IMR-90 (cell line): Measurements from ENCODE around the gene CNPY3. TPM values are rescaled to one million over a fixed set of nuclear protein-coding genes. Genes with fewer than 3 reads are reported as not detected.

Experiments used
- ATAC-seq: fragments of 200-7000 bp; cut with Tn5 transposase; 2 replicates; pipeline ENCODE4 v1.9.1; 2020; ENCODE audit warnings: low read depth, mild to moderate bottlenecking, moderate library complexity
- BruUV-seq: library from RNA; stranded (reverse); fragments of 400-500 nt; replicated peaks from 2 replicates; lab custom pipeline; 2021; lab: Mats Ljungman, UMichigan
- CTCF ChIA-PET: fragments of 300-600 bp; formaldehyde crosslinking; extraction: SDS; loops from one replicate; lab custom pipeline; 2021; ENCODE audit warnings: antibody characterized with exemption; lab: Yijun Ruan, JAX
- POLR2A ChIA-PET: fragments of 300-600 bp; sonication (Branson Sonifier 250); formaldehyde crosslinking; loops from one replicate; lab custom pipeline; 2022; ENCODE audit warnings: antibody characterized with exemption; ENCODE audit not compliant: unreplicated experiment; lab: Charles Lee
- DNase-seq: peaks from one replicate; pipeline ENCODE4 v3.0.0; 2013
- H2AFZ ChIP-seq: replicated peaks from 2 replicates; pipeline ENCODE3; 2013; ENCODE audit warnings: low read length, mild to moderate bottlenecking; ENCODE audit not compliant: poor library complexity
- H2AK5ac ChIP-seq: 2 replicates; pipeline ENCODE4 v1.6.1; 2013; ENCODE audit warnings: low read depth, low read length, inconsistent platforms
- H2AK9ac ChIP-seq: replicated peaks from 2 replicates; pipeline ENCODE3; 2013; ENCODE audit warnings: mild to moderate bottlenecking, low read depth, low read length, moderate library complexity; ENCODE audit not compliant: poor library complexity
- H2BK120ac ChIP-seq: 2 replicates; pipeline ENCODE4 v1.6.1; 2013; ENCODE audit warnings: low read depth, low read length, inconsistent platforms
- H2BK15ac ChIP-seq: 3 replicates; pipeline ENCODE4 v1.6.1; 2013; ENCODE audit warnings: low read depth, low read length, inconsistent platforms
- H2BK20ac ChIP-seq: 2 replicates; pipeline ENCODE4 v1.6.1; 2013; ENCODE audit warnings: low read depth, mild to moderate bottlenecking, inconsistent platforms, low read length, moderate library complexity
- H2BK5ac ChIP-seq: 2 replicates; pipeline ENCODE4 v1.6.1; 2013; ENCODE audit warnings: mild to moderate bottlenecking, low read depth, low read length, inconsistent platforms; ENCODE audit not compliant: poor library complexity, severe bottlenecking
- H3K14ac ChIP-seq: replicated peaks from 2 replicates; pipeline ENCODE4 v1.6.1; 2013; ENCODE audit warnings: low read depth, low read length, inconsistent platforms
- H3K18ac ChIP-seq: 2 replicates; pipeline ENCODE4 v1.6.1; 2013; ENCODE audit warnings: low read depth, low read length, control low read depth
- H3K23ac ChIP-seq: 2 replicates; pipeline ENCODE4 v1.6.1; 2013; ENCODE audit warnings: low read depth, low read length, inconsistent platforms
- H3K27ac ChIP-seq: 2 replicates; pipeline ENCODE4 v1.5.1; 2013; ENCODE audit warnings: mild to moderate bottlenecking, control low read depth, low read length; ENCODE audit not compliant: insufficient read depth
- H3K27me3 ChIP-seq: 2 replicates; pipeline ENCODE4 v1.6.1; 2013; ENCODE audit warnings: low read length; ENCODE audit not compliant: control insufficient read depth, insufficient read depth
- H3K36me3 ChIP-seq: 2 replicates; pipeline ENCODE4 v1.6.1; 2013; ENCODE audit warnings: low read length, mixed read lengths; ENCODE audit not compliant: control insufficient read depth, insufficient read depth
- H3K4ac ChIP-seq: 2 replicates; pipeline ENCODE4 v1.6.1; 2013; ENCODE audit warnings: low read depth, low read length, inconsistent platforms
- H3K4me1 ChIP-seq: 2 replicates; pipeline ENCODE4 v1.6.1; 2013; ENCODE audit warnings: low read length, mixed read lengths; ENCODE audit not compliant: control insufficient read depth, insufficient read depth
- H3K4me2 ChIP-seq: 2 replicates; pipeline ENCODE4 v1.6.1; 2013; ENCODE audit warnings: low read depth, mild to moderate bottlenecking, control low read depth, low read length, moderate library complexity
- H3K4me3 ChIP-seq: 2 replicates; pipeline ENCODE4 v1.5.1; 2013; ENCODE audit warnings: low read depth, mild to moderate bottlenecking, control low read depth, low read length, moderate library complexity; ENCODE audit not compliant: insufficient read depth
- H3K56ac ChIP-seq: 2 replicates; pipeline ENCODE4 v1.6.1; 2013; ENCODE audit warnings: low read length, inconsistent platforms; ENCODE audit not compliant: insufficient read depth; ENCODE audit errors: extremely low read depth
- H3K79me1 ChIP-seq, 2 experiments: 2 replicates each; pipeline ENCODE4 v1.6.1; 2013; ENCODE audit warnings: low read length in 2 of 2, inconsistent platforms in 1 of 2, low read depth in 1 of 2
- H3K9ac ChIP-seq: 2 replicates; pipeline ENCODE4 v1.6.1; 2013; ENCODE audit warnings: low read depth, low read length, control low read depth
- H3K9me1 ChIP-seq: 2 replicates; pipeline ENCODE4 v1.6.1; 2013; ENCODE audit warnings: low read length, inconsistent platforms; ENCODE audit not compliant: insufficient read depth
- H3K9me3 ChIP-seq: 2 replicates; pipeline ENCODE4 v1.6.1; 2013; ENCODE audit warnings: low read length; ENCODE audit not compliant: control insufficient read depth, insufficient read depth
- H4K20me1 ChIP-seq: 2 replicates; pipeline ENCODE4 v1.6.1; 2013; ENCODE audit warnings: low read length, inconsistent platforms; ENCODE audit not compliant: insufficient read depth
- H4K5ac ChIP-seq: 2 replicates; pipeline ENCODE4 v1.6.1; 2013; ENCODE audit warnings: mild to moderate bottlenecking, low read depth, low read length, control low read depth
- H4K8ac ChIP-seq, 2 experiments: 2 replicates each; pipeline ENCODE4 v1.6.1; 2013; ENCODE audit warnings: low read depth in 2 of 2, low read length in 2 of 2, control low read depth in 1 of 2, inconsistent platforms in 1 of 2
- H4K91ac ChIP-seq: 2 replicates; pipeline ENCODE4 v1.6.1; 2013; ENCODE audit warnings: low read depth, low read length, inconsistent platforms; ENCODE audit not compliant: insufficient read depth
- BHLHE40 ChIP-seq: fragments of 150-350 bp; IDR thresholded peaks from 2 replicates; pipeline ENCODE4 v1.6.1; 2016; ENCODE audit warnings: mild to moderate bottlenecking, low read depth, low read length
- CEBPB ChIP-seq: IDR thresholded peaks from 2 replicates; pipeline ENCODE4 v1.6.1; 2012; ENCODE audit warnings: low read depth, low read length, improper control_type of control experiment
- ELK1 ChIP-seq: fragments of 150-350 bp; IDR thresholded peaks from 2 replicates; pipeline ENCODE4 v1.6.1; 2016; ENCODE audit warnings: low read depth, mild to moderate bottlenecking, low read length, moderate library complexity, borderline replicate concordance
- FOS ChIP-seq: fragments of 150-350 bp; IDR thresholded peaks from 2 replicates; pipeline ENCODE4 v1.6.1; 2016; ENCODE audit warnings: low read depth, low read length
- MAFK ChIP-seq: IDR thresholded peaks from 2 replicates; pipeline ENCODE4 v1.6.1; 2012; ENCODE audit warnings: low read depth, low read length, improper control_type of control experiment
- MAZ ChIP-seq: IDR thresholded peaks from 2 replicates; pipeline ENCODE4 v1.6.1; 2012; ENCODE audit warnings: low read depth, mild to moderate bottlenecking, low read length, improper control_type of control experiment, moderate library complexity, borderline replicate concordance
- MXI1 ChIP-seq: IDR thresholded peaks from 2 replicates; pipeline ENCODE4 v1.6.1; 2012; ENCODE audit warnings: low read depth, mild to moderate bottlenecking, low read length, moderate library complexity, borderline replicate concordance
- RAD21 ChIP-seq: IDR thresholded peaks from 2 replicates; pipeline ENCODE4 v1.6.1; 2012; ENCODE audit warnings: low read length, improper control_type of control experiment
- RCOR1 ChIP-seq: IDR thresholded peaks from 2 replicates; pipeline ENCODE4 v1.6.1; 2012; ENCODE audit warnings: mild to moderate bottlenecking, low read length, improper control_type of control experiment; ENCODE audit not compliant: insufficient replicate concordance
- RFX5 ChIP-seq: IDR thresholded peaks from 2 replicates; pipeline ENCODE4 v1.8.0; 2012; ENCODE audit warnings: low read depth, mild to moderate bottlenecking, low read length, moderate library complexity
- SMC3 ChIP-seq: fragments of 150-350 bp; IDR thresholded peaks from 2 replicates; pipeline ENCODE4 v1.6.1; 2016; ENCODE audit warnings: low read depth, mild to moderate bottlenecking, antibody characterized with exemption, low read length, moderate library complexity
- WGBS, 2 experiments: methylation state at CpG; one replicate each; pipeline versions ENCODE4 v1.1.5 to v1.1.7; 2013; ENCODE audit warnings: missing lambda C conversion rate in 2 of 2; ENCODE audit not compliant: insufficient read length in 1 of 2; ENCODE audit errors: extremely low coverage in 2 of 2; 5-methylcytosine and 5-hydroxymethylcytosine counted together
- dilution Hi-C: fragments of 300-500 bp; cut with HindIII; formaldehyde crosslinking; loops from one replicate; pipeline ENCODE4 v1.14.3; 2018; ENCODE audit warnings: low sequenced_read_pairs; ENCODE audit not compliant: unreplicated experiment
- in situ Hi-C: fragments of 300-500 bp; cut with MboI; formaldehyde crosslinking; loops from 3 replicates; pipeline ENCODE4 v1.14.3; 2019; ENCODE audit warnings: low sequenced_read_pairs, inconsistent platforms, mixed read lengths
- intact Hi-C: fragments of 100-400 bp; cut with micrococcal nuclease; formaldehyde crosslinking; loops from 2 replicates; pipeline ENCODE4 v1.10.0; 2022
- polyA plus RNA-seq, 3 experiments: library from polyadenylated mRNA; depleted of rRNA; stranded (reverse); fragments of >200 nt; gene quantifications; 2 replicates each; pipeline ENCODE4 v1.2.3, GENCODE V29; 2012; ENCODE audit warnings: low replicate concordance in 1 of 3
- total RNA-seq: library from RNA; depleted of rRNA; stranded (reverse); fragments of >200 nt; gene quantifications from 2 replicates; pipeline ENCODE4 v1.2.3, GENCODE V29; 2012
- TF ChIP-seq, protein P1 (sequence below): fragments of 150-350 bp; IDR thresholded peaks from 2 replicates; pipeline ENCODE4 v1.6.1; 2017; ENCODE audit warnings: mild to moderate bottlenecking, antibody characterized with exemption, low read length, low read depth

CNPY3 gene
- total and polyA plus RNA-seq, 2 of the 4 experiments (the other 2 are of a cell fraction), result 13.3 to 39.2 TPM

GRCh38 chr6:42969431-42969830 is 40.2 kb downstream of the CNPY3 start:
- peaks cover 29% of the 10 kb centered on the region for H3K9me1 ChIP-seq
- H3K27me3 ChIP-seq, result no peaks in the 10 kb centered on the region
- H2AK9ac ChIP-seq, result no peak overlapping the region
- CTCF ChIA-PET, result no interaction called here
- H3K27ac ChIP-seq, result no peak overlapping the region
- H3K4me3 ChIP-seq, result no peak overlapping the region
- WGBS, 2 experiments, result no CpG with 5 or more reads among the region's 2 CpGs
- peaks cover 4 to 32% of the 10 kb centered on the region in 2 experiments; a peak in 3 of 4 replicates for H3K79me1 ChIP-seq
- DNase-seq (no peak), ATAC-seq (no peak)
- no peak overlapping the region for H2AK5ac ChIP-seq
- H3K18ac ChIP-seq, result no peak overlapping the region
- H4K20me1 ChIP-seq, result peaks cover 9% of the 10 kb centered on the region; the same call in 1 of the 2 replicates
- no peak overlapping the region for H2AFZ ChIP-seq
- H3K36me3 ChIP-seq, result peaks cover 41% of the 10 kb centered on the region
- H2BK120ac ChIP-seq, result no peak overlapping the region
- H3K23ac ChIP-seq, result no peak overlapping the region
- no peak overlapping the region for H4K91ac ChIP-seq
- POLR2A ChIA-PET, result no interaction called here
- dilution Hi-C loops, result no loop called here
- H3K56ac ChIP-seq, result no peak overlapping the region
- H2BK15ac ChIP-seq, result no peak overlapping the region
- H3K4ac ChIP-seq, result no peak overlapping the region
- no peaks in the 10 kb centered on the region for H3K9me3 ChIP-seq
- no peak overlapping the region for H3K9ac ChIP-seq
- no peak overlapping the region for H2BK20ac ChIP-seq
- no TSS peak for BruUV-seq
- intact Hi-C loops, result no loop called here
- no peak overlapping the region for H4K8ac ChIP-seq
- no peak overlapping the region for H3K14ac ChIP-seq
- TF ChIP-seq BHLHE40 (no peak), MAZ (no peak), RFX5 (no peak), RAD21 (no peak), MAFK (no peak), ELK1 (no peak), MXI1 (no peak), CEBPB (no peak), FOS (no peak), RCOR1 (no peak), SMC3 (no peak)
- TF ChIP-seq, protein P1, sequence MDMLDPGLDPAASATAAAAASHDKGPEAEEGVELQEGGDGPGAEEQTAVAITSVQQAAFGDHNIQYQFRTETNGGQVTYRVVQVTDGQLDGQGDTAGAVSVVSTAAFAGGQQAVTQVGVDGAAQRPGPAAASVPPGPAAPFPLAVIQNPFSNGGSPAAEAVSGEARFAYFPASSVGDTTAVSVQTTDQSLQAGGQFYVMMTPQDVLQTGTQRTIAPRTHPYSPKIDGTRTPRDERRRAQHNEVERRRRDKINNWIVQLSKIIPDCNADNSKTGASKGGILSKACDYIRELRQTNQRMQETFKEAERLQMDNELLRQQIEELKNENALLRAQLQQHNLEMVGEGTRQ, result no peak
- no peak overlapping the region for H4K5ac ChIP-seq
- no peak overlapping the region for H3K4me2 ChIP-seq
- peaks cover 10% of the 10 kb centered on the region for H3K4me1 ChIP-seq
- H2BK5ac ChIP-seq, result no peak overlapping the region
- in situ Hi-C loops, result no loop called here
